OCI-LY1 (cell line): ENCODE results near the gene PSMA7.

Experiments
- H2AFZ ChIP-seq: fragments of 200-600 bp; sonication (generic), shearing (Covaris generic); 2 replicates; pipeline ENCODE4 v1.6.0; 2014; ENCODE audit warnings: antibody characterized with exemption, mild to moderate bottlenecking, low read length
- H3F3A ChIP-seq: fragments of 200-600 bp; sonication (generic), shearing (Covaris generic); 2 replicates; pipeline ENCODE4 v1.6.0; 2014; ENCODE audit warnings: mild to moderate bottlenecking, antibody characterized with exemption, low read length, moderate library complexity; ENCODE audit not compliant: insufficient read depth
- H3K27ac ChIP-seq: fragments of 200-600 bp; sonication (generic); 2 replicates; pipeline ENCODE4 v1.5.1; 2014; ENCODE audit warnings: low read length, mixed run types, mild to moderate bottlenecking, low read depth; ENCODE audit not compliant: poor library complexity, severe bottlenecking
- H3K27me3 ChIP-seq: fragments of 200-600 bp; sonication (generic); 2 replicates; pipeline ENCODE4 v1.6.0; 2014; ENCODE audit warnings: antibody characterized with exemption, mild to moderate bottlenecking, low read length, moderate library complexity; ENCODE audit not compliant: insufficient read depth
- H3K36me3 ChIP-seq: fragments of 200-600 bp; sonication (generic); 2 replicates; pipeline ENCODE4 v1.6.1; 2014; ENCODE audit warnings: mild to moderate bottlenecking, antibody characterized with exemption, low read length, moderate library complexity, mixed read lengths; ENCODE audit not compliant: insufficient read depth
- H3K4me1 ChIP-seq: fragments of 200-600 bp; sonication (generic); 2 replicates; pipeline ENCODE4 v1.5.1; 2014; ENCODE audit warnings: mild to moderate bottlenecking, low read length, moderate library complexity; ENCODE audit not compliant: insufficient read depth, severe bottlenecking
- H3K4me2 ChIP-seq: fragments of 200-600 bp; sonication (generic), shearing (Covaris generic); 2 replicates; pipeline ENCODE4 v1.6.1; 2014; ENCODE audit warnings: low read length
- H3K4me3 ChIP-seq: fragments of 200-600 bp; sonication (generic); 2 replicates; pipeline ENCODE4 v1.5.1; 2014; ENCODE audit warnings: low read length, low read depth, mild to moderate bottlenecking, mixed read lengths; ENCODE audit not compliant: poor library complexity, severe bottlenecking
- H3K79me2 ChIP-seq: fragments of 200-600 bp; shearing (Covaris generic); 2 replicates; pipeline ENCODE4 v1.6.1; 2016; ENCODE audit warnings: mixed run types, low read length, mixed read lengths; ENCODE audit not compliant: insufficient read depth
- H3K9ac ChIP-seq: fragments of 200-600 bp; sonication (generic), shearing (Covaris generic); 2 replicates; pipeline ENCODE4 v1.6.1; 2014; ENCODE audit warnings: mild to moderate bottlenecking, low read length, mixed read lengths
- H3K9me2 ChIP-seq: fragments of 200-600 bp; sonication (generic), shearing (Covaris generic); 2 replicates; pipeline ENCODE4 v1.6.1; 2014; ENCODE audit warnings: low read depth, mild to moderate bottlenecking, low read length, mixed read lengths
- H3K9me3 ChIP-seq: fragments of 200-600 bp; shearing (Covaris generic); 2 replicates; pipeline ENCODE4 v1.6.1; 2014; ENCODE audit warnings: low read length, mixed read lengths
- H4K20me1 ChIP-seq: fragments of 200-600 bp; sonication (generic), shearing (Covaris generic); 2 replicates; pipeline ENCODE4 v1.6.0; 2016; ENCODE audit warnings: mild to moderate bottlenecking, low read length; ENCODE audit not compliant: insufficient read depth
- EZH2 ChIP-seq: fragments of 200-600 bp; sonication (generic), shearing (Covaris generic); IDR thresholded peaks from 2 replicates; pipeline ENCODE4 v1.8.0; 2017; ENCODE audit warnings: borderline replicate concordance, mixed run types, mild to moderate bottlenecking, antibody characterized with exemption, low read length, moderate library complexity, mixed read lengths
- TF ChIP-seq, protein P1 (sequence below): fragments of 200-600 bp; sonication (generic), shearing (Covaris generic); IDR thresholded peaks from 2 replicates; pipeline ENCODE4 v1.5.1; 2017; ENCODE audit warnings: mild to moderate bottlenecking, antibody characterized with exemption, low read length, moderate library complexity, mixed read lengths

Gene PSMA7

DNA sequence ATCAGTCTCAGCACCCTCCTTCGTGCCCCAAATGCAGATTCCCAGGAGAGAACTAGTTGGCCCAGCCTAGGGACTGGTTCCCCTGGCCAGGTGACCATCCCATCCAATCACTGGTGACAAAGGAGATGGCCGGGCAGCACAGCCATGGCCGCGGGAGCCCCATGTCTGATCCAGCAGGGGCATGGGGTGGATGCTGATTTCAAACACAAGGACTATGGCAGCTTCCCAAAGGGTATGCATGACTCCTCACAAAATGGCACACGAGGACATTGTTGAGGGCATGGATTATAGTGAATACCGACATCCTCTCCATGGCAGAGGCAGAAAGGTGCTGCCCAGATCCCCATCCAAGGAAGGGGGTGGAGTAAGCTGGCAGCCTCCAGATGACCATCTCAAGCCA lies 30.8 kb downstream of the PSMA7 start:
- Histone ChIP-seq H3K4me3 (no peak overlapping the region), H3K36me3 (no peaks in the 10 kb centered on the region; the same call in 1 of the 2 replicates), H3K9me2 (no peaks in the 10 kb centered on the region), H3K9me3 (peaks cover 25% of the 10 kb centered on the region), H3K4me1 (no peaks in the 10 kb centered on the region), H3K27ac (no peak overlapping the region), H3F3A (no peaks in the 10 kb centered on the region), H3K27me3 (peaks cover 8% of the 10 kb centered on the region; the same call in 1 of the 2 replicates), H4K20me1 (no peaks in the 10 kb centered on the region), H3K9ac (no peak overlapping the region), H3K4me2 (no peak overlapping the region), H2AFZ (no peak overlapping the region), H3K79me2 (no peaks in the 10 kb centered on the region)
- no peak for TF ChIP-seq EZH2
- TF ChIP-seq, protein P1, sequence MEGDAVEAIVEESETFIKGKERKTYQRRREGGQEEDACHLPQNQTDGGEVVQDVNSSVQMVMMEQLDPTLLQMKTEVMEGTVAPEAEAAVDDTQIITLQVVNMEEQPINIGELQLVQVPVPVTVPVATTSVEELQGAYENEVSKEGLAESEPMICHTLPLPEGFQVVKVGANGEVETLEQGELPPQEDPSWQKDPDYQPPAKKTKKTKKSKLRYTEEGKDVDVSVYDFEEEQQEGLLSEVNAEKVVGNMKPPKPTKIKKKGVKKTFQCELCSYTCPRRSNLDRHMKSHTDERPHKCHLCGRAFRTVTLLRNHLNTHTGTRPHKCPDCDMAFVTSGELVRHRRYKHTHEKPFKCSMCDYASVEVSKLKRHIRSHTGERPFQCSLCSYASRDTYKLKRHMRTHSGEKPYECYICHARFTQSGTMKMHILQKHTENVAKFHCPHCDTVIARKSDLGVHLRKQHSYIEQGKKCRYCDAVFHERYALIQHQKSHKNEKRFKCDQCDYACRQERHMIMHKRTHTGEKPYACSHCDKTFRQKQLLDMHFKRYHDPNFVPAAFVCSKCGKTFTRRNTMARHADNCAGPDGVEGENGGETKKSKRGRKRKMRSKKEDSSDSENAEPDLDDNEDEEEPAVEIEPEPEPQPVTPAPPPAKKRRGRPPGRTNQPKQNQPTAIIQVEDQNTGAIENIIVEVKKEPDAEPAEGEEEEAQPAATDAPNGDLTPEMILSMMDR = no peak

DNA sequence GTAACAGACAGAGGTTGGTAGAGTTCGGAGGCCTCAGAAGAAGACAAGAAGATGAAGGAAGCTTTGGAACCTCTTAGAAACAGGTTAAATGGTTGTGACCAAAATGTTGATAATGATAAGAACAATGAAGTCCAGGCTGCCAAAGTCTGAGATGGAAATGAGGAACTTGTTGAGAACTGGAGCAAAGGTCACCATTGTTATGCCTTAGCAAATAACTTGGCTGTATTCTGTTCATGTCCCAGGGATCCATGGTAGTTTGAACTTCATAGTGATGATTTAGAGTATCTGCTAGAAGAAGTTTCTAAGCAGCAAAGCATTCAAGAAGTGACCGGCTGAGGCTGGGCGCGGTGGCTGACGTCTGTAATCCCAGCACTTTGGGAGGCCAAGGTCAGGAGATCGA lies 32.0 kb downstream of the PSMA7 start:
- no peak overlapping the region for H3K27ac ChIP-seq
- H2AFZ ChIP-seq = no peak overlapping the region
- H3K79me2 ChIP-seq = no peaks in the 10 kb centered on the region
- H3K27me3 ChIP-seq = no peaks in the 10 kb centered on the region; the same call in 1 of the 2 replicates
- H3K4me1 ChIP-seq = no peaks in the 10 kb centered on the region
- H3K9me2 ChIP-seq = no peaks in the 10 kb centered on the region
- H3K9me3 ChIP-seq = peaks cover 28% of the 10 kb centered on the region
- no peaks in the 10 kb centered on the region for H3F3A ChIP-seq
- no peaks in the 10 kb centered on the region for H4K20me1 ChIP-seq
- no peak overlapping the region for H3K9ac ChIP-seq
- no peak for TF ChIP-seq EZH2
- TF ChIP-seq, protein P1 = no peak
- no peaks in the 10 kb centered on the region; the same call in 1 of the 2 replicates for H3K36me3 ChIP-seq
- no peak overlapping the region for H3K4me3 ChIP-seq
- no peak overlapping the region for H3K4me2 ChIP-seq

DNA sequence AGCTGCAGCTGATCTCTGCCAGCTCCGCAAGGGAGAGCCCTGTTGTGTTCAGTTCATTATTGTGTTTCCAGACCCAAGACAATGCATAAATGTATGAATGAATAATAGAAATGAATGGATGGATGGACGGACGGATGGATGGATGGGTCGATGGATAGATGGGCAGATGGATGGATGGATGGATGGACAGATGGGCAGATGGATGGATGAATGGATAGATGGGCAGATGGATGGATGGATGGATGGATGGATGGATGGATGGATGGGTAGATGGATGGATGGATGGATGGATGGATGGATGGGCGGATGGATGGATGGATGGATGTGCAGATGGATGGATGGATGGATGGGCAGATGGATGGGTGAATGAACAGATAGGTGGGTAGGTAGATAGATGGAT lies 37.6 kb downstream of the PSMA7 start:
- no peak overlapping the region for H3K9ac ChIP-seq
- no peak overlapping the region for H3K4me2 ChIP-seq
- H3K79me2 ChIP-seq = no peaks in the 10 kb centered on the region
- no peak overlapping the region for H2AFZ ChIP-seq
- no peaks in the 10 kb centered on the region for H3K4me1 ChIP-seq
- no peaks in the 10 kb centered on the region for H3K9me2 ChIP-seq
- no peaks in the 10 kb centered on the region for H4K20me1 ChIP-seq
- no peaks in the 10 kb centered on the region for H3F3A ChIP-seq
- TF ChIP-seq, protein P1 = no peak
- no peak for TF ChIP-seq EZH2
- no peak overlapping the region for H3K27ac ChIP-seq
- H3K36me3 ChIP-seq = no peaks in the 10 kb centered on the region
- H3K4me3 ChIP-seq = no peak overlapping the region
- H3K27me3 ChIP-seq = no peaks in the 10 kb centered on the region; the same call in 1 of the 2 replicates
- peaks cover 19% of the 10 kb centered on the region for H3K9me3 ChIP-seq
